ENCODE measurements around the gene RSPO3. TPM values are rescaled to one million over a fixed set of nuclear protein-coding genes. Genes with fewer than 3 reads are reported as not detected.
A peak's percentile ranks its signal among the peaks of the same experiment; 100 is the strongest.

Gene RSPO3
- polyA plus RNA-seq, 1 donor: 4.8 TPM

DNA sequence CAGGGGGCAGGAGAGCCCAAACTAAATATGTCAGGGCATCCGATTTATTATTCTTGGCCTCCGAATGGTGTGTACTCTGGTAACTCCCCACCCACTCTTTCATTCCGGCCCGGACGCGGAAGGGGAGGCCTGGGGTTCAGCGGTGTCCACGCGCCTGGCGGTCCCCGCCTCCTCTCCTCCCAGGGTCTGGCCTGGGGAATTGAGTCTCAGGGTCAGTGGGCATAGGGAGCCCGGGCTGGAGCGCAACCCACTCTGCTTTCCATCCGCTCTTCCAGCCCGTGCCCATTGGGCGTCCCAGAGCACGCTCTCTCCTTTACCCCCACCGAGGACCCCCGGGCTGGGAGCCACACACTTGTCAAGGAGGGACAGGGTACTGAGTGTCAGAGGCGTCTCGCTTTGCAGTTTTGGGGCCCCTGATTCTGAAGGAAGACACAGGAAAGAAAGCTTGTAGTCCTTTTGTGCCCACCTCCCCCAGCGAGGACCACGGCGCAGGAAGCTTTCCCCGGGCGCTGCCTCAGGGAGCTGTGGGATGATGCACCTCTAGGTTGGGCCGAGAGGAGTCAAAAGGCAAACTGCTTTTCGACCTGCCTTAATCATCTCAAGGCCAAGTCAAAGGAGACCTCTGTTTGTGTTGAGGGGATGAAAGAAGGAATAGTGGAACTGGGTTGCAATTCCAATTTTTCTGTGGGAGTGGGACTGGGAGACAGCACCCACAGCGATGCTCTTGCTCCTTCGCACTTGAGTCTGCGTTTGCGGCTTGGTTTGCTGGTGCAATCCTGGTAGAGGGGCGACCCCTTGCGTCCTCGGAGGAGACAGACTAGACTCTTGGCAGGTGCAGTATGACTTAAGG is 2.5 kb downstream of the RSPO3 start:
- Histone ChIP-seq H3K9me3 (ENCODE audit: control insufficient read depth, low read depth, low read length) (peaks cover 8% of the 10 kb centered on the region), H3K27me3 (ENCODE audit: control insufficient read depth, insufficient read depth, low read length) (peaks cover 45% of the 10 kb centered on the region), H3K4me1 (ENCODE audit: control insufficient read depth, insufficient read depth, low read length) (peaks cover 7% of the 10 kb centered on the region), H3K27ac (ENCODE audit: low read length) (no peak overlapping the region), H3K4me3 (ENCODE audit: low read length) (peak overlapping the region; percentile 50), H3K36me3 (ENCODE audit: control insufficient read depth, insufficient read depth, low read length) (no peaks in the 10 kb centered on the region)
- peak; percentile 30 to 53 for DNase-seq
- WGBS (ENCODE audit: insufficient coverage, low lambda C conversion rate): no CpG with 5 or more reads among the region's 35 CpGs

DNA sequence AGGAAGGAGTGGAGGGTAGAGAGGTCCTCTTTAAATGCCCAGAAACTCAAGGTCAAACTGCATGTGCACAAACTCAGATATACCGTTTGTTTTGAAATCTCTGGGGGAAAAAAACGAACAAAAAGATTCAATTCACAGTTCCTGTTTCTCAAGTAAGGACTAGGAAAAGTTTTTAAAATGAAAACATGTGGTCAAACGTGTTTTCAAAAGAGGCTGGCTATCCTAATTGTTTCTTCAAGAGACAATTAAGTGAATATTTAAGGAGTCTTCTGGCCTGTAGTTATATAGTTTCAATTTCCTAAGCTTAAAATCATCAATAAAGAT is 3.1 kb downstream of the RSPO3 start:
- peaks cover 7% of the 10 kb centered on the region for H3K4me1 ChIP-seq (ENCODE audit: control insufficient read depth, insufficient read depth, low read length)
- H3K4me3 ChIP-seq (ENCODE audit: low read length): no peak overlapping the region
- no peak for DNase-seq
- peaks cover 8% of the 10 kb centered on the region for H3K9me3 ChIP-seq (ENCODE audit: control insufficient read depth, low read depth, low read length)
- no peaks in the 10 kb centered on the region for H3K36me3 ChIP-seq (ENCODE audit: control insufficient read depth, insufficient read depth, low read length)
- peaks cover 41% of the 10 kb centered on the region for H3K27me3 ChIP-seq (ENCODE audit: control insufficient read depth, insufficient read depth, low read length)
- no peak overlapping the region for H3K27ac ChIP-seq (ENCODE audit: low read length)
- 14% methylated on average over 2 of the region's 3 CpGs for WGBS (ENCODE audit: insufficient coverage, low lambda C conversion rate)

DNA sequence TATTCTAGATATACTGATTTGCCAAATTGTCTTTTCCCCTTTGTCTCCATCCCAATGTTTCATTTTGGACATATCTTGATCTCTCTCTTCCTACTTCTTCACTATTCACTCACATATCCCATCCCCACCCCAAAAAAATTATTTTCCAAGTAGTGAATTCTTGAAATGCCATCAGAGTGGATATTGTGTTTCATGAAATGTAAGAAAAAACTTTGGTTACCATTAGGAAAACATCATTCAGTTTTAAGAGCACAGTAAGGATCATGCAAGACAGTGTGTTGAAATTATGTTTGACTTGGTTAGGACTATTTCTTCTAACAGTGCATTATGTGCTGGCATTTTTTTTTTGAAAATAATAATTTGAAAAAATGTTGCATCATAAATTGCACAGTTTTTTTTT is 5.7 kb downstream of the RSPO3 start:
- no peak for DNase-seq
- Histone ChIP-seq H3K27me3 (ENCODE audit: control insufficient read depth, insufficient read depth, low read length) (peaks cover 25% of the 10 kb centered on the region), H3K4me3 (ENCODE audit: low read length) (no peak overlapping the region), H3K9me3 (ENCODE audit: control insufficient read depth, low read depth, low read length) (peaks cover 8% of the 10 kb centered on the region), H3K4me1 (ENCODE audit: control insufficient read depth, insufficient read depth, low read length) (peaks cover 6% of the 10 kb centered on the region), H3K36me3 (ENCODE audit: control insufficient read depth, insufficient read depth, low read length) (no peaks in the 10 kb centered on the region), H3K27ac (ENCODE audit: low read length) (no peak overlapping the region)

DNA sequence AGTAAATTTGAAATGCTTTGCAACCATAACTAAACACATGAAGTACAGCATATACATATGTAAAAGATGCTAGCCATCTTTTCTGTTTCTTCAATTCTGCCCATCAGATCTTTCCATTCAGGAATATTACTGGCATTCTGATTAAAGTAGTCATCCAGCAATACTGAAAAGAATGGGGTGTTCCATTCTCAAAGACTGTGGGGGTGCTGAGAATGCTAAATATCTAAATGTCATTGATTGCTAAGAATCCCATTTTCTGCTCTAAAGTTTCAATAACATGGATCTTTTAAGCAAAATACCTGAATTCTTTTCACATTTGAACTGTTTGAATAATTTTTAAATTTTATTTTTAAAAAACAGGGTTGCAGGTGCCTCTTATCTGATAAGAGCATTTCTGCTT is 6.2 kb downstream of the RSPO3 start:
- no peak overlapping the region for H3K4me3 ChIP-seq (ENCODE audit: low read length)
- DNase-seq: no peak
- H3K9me3 ChIP-seq (ENCODE audit: control insufficient read depth, low read depth, low read length): peaks cover 3% of the 10 kb centered on the region
- H3K4me1 ChIP-seq (ENCODE audit: control insufficient read depth, insufficient read depth, low read length): peaks cover 2% of the 10 kb centered on the region
- H3K36me3 ChIP-seq (ENCODE audit: control insufficient read depth, insufficient read depth, low read length): no peaks in the 10 kb centered on the region
- peaks cover 19% of the 10 kb centered on the region for H3K27me3 ChIP-seq (ENCODE audit: control insufficient read depth, insufficient read depth, low read length)
- H3K27ac ChIP-seq (ENCODE audit: low read length): no peak overlapping the region

DNA sequence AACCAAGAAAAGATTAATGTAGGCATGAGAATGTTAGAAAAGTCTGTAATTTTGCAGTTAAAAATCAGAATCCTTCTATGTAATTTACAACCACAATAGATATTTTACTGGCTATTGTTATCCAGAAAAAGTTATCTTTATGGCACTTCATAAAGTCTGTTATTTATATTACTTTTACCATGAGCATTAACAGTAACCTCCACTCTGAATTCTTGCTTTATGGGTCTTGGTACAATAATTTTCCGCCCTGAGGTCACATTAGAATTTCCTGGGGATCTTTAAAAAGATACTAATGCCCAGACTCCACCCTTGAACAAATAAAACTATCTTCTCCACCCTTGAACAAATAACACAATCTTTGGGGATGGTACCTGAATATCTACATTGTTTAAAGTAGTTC is 9.6 kb downstream of the RSPO3 start:
- H3K4me1 ChIP-seq (ENCODE audit: control insufficient read depth, insufficient read depth, low read length): no peaks in the 10 kb centered on the region
- H3K27ac ChIP-seq (ENCODE audit: low read length): no peak overlapping the region
- no peaks in the 10 kb centered on the region for H3K36me3 ChIP-seq (ENCODE audit: control insufficient read depth, insufficient read depth, low read length)
- 60% methylated on average over 1 of the region's 1 CpG for WGBS (ENCODE audit: insufficient coverage, low lambda C conversion rate)
- H3K4me3 ChIP-seq (ENCODE audit: low read length): no peak overlapping the region
- H3K9me3 ChIP-seq (ENCODE audit: control insufficient read depth, low read depth, low read length): no peaks in the 10 kb centered on the region
- DNase-seq: no peak
- H3K27me3 ChIP-seq (ENCODE audit: control insufficient read depth, insufficient read depth, low read length): no peaks in the 10 kb centered on the region

DNA sequence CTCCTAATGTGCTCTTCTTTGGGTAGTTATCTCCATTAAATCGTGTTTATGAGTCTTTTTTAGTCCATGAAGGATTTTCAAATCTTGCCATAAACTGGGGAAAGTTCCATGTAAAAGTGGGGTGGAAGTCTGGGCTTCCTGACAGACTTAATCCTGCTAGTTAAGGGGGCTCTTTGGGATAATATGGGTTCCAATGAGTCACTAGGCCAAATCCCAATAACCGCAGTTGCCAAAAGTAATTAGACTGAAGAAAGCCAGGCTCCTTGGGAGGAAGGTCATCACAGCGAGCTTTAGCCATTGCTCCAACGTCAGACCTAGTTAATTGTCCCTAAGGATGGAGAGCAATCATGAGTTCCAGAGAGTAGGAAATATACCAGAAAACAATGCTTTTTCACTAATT is 10.8 kb downstream of the RSPO3 start:
- H3K27ac ChIP-seq (ENCODE audit: low read length): no peak overlapping the region
- no peaks in the 10 kb centered on the region for H3K36me3 ChIP-seq (ENCODE audit: control insufficient read depth, insufficient read depth, low read length)
- WGBS (ENCODE audit: insufficient coverage, low lambda C conversion rate): no CpG with 5 or more reads among the region's 4 CpGs
- no peaks in the 10 kb centered on the region for H3K27me3 ChIP-seq (ENCODE audit: control insufficient read depth, insufficient read depth, low read length)
- no peaks in the 10 kb centered on the region for H3K9me3 ChIP-seq (ENCODE audit: control insufficient read depth, low read depth, low read length)
- H3K4me1 ChIP-seq (ENCODE audit: control insufficient read depth, insufficient read depth, low read length): no peaks in the 10 kb centered on the region
- no peak overlapping the region for H3K4me3 ChIP-seq (ENCODE audit: low read length)
- no peak for DNase-seq

DNA sequence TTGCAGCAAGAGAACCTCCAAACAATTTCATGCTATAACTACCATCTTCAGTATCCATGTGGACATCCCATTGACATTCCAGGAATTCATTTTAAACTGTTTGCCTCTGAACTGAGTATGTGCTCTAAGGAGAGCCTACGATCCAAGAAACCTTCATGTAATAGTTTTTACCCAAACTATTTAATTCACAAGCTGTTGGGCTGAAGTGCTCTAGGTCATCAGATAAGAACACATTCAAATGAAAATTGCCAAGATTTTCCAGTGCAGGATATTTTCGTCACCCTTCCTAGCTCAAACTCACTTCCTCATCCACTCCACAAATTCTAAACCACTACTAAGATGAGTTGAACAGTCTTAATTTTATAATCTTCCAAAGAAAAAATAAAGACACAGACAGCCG is 12.8 kb downstream of the RSPO3 start:
- WGBS (ENCODE audit: insufficient coverage, low lambda C conversion rate): 88% methylated on average over 1 of the region's 3 CpGs
- H3K27me3 ChIP-seq (ENCODE audit: control insufficient read depth, insufficient read depth, low read length): no peaks in the 10 kb centered on the region
- no peaks in the 10 kb centered on the region for H3K4me1 ChIP-seq (ENCODE audit: control insufficient read depth, insufficient read depth, low read length)
- H3K4me3 ChIP-seq (ENCODE audit: low read length): no peak overlapping the region
- H3K9me3 ChIP-seq (ENCODE audit: control insufficient read depth, low read depth, low read length): no peaks in the 10 kb centered on the region
- H3K27ac ChIP-seq (ENCODE audit: low read length): no peak overlapping the region
- no peaks in the 10 kb centered on the region for H3K36me3 ChIP-seq (ENCODE audit: control insufficient read depth, insufficient read depth, low read length)
- DNase-seq: no peak

DNA sequence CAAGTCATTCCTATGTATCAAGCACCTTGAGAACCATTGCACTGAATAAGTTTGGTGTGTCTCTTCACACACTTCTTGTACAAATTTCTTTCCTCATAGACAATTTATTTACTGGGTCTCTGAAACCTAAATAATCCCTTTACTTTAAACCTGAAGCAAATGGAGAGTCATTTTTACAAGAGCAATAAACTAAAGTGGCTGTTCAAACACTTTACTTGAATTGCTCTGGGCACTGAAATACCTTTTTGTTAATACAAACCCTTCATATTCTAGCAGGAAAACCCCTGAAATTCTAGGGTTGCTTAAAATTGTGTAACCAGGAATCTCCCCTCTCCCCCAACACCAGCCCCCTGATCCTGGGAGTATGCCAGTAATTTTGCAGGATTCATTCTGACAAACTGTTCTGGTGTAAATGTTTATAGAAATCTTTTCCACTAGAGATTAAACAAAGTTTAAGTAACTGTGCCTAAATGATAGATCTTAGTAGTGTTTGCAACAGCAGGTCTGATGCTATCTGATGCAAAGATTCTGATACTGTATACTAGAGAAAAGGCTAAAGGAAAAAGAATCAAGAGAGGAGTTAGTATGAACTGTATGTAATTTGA is 13.4 kb downstream of the RSPO3 start:
- H3K9me3 ChIP-seq (ENCODE audit: control insufficient read depth, low read depth, low read length): no peaks in the 10 kb centered on the region
- H3K27ac ChIP-seq (ENCODE audit: low read length): no peak overlapping the region

DNA sequence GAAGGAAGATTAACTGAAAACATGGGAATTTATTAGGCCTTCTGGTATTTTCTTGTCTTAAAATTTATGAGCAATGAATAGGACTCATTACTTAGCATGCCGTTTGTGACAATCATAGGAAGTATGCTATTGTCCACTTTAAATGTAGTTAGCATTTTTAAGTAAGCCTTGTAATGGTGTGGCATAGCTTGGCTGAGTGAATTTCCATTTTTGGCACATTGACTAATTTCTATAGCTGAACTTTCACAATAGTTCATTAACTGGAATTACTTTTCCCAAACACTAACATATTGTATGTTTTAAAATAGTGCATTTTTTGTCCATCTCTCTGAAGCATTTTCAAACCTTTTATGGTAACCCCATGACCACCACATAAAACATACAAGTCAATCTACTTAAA is 15.7 kb downstream of the RSPO3 start:
- Histone ChIP-seq H3K27ac (ENCODE audit: low read length) (no peak overlapping the region), H3K36me3 (ENCODE audit: control insufficient read depth, insufficient read depth, low read length) (no peaks in the 10 kb centered on the region), H3K9me3 (ENCODE audit: control insufficient read depth, low read depth, low read length) (no peaks in the 10 kb centered on the region), H3K27me3 (ENCODE audit: control insufficient read depth, insufficient read depth, low read length) (no peaks in the 10 kb centered on the region), H3K4me3 (ENCODE audit: low read length) (no peak overlapping the region), H3K4me1 (ENCODE audit: control insufficient read depth, insufficient read depth, low read length) (no peaks in the 10 kb centered on the region)
- DNase-seq: no peak
- whole genome bisulfite sequencing (ENCODE audit: insufficient coverage, low lambda C conversion rate): 50% methylated on average over 1 of the region's 1 CpG

More for the DNA sequence above, 13.4 kb downstream of the RSPO3 start:
- Histone ChIP-seq H3K27me3 (ENCODE audit: control insufficient read depth, insufficient read depth, low read length) (no peaks in the 10 kb centered on the region), H3K4me1 (ENCODE audit: control insufficient read depth, insufficient read depth, low read length) (no peaks in the 10 kb centered on the region), H3K4me3 (ENCODE audit: low read length) (no peak overlapping the region), H3K36me3 (ENCODE audit: control insufficient read depth, insufficient read depth, low read length) (no peaks in the 10 kb centered on the region)
- no peak for DNase-seq

DNA sequence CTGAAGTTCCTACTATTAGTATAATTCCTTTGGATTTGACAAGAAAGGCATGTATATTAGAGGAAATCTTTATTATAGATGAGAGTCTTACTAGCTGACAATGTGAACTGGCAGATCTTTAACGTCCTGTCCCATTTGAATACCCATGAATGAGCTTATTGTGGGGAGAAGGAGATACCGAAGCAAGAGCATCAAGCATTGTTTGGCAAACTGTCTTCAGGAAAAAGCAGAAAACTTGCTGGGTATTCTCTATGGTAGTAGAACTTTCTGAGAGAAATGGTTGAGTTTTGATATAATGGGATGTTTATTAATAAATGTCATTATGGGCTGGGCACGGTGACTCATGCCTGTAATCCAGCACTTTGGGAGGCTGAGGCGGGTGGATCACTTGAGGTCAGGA is 18.3 kb downstream of the RSPO3 start:
- no CpG with 5 or more reads among the region's 4 CpGs for WGBS (ENCODE audit: insufficient coverage, low lambda C conversion rate)
- Histone ChIP-seq H3K27ac (ENCODE audit: low read length) (no peak overlapping the region), H3K4me3 (ENCODE audit: low read length) (no peak overlapping the region), H3K4me1 (ENCODE audit: control insufficient read depth, insufficient read depth, low read length) (no peaks in the 10 kb centered on the region), H3K9me3 (ENCODE audit: control insufficient read depth, low read depth, low read length) (no peaks in the 10 kb centered on the region), H3K27me3 (ENCODE audit: control insufficient read depth, insufficient read depth, low read length) (no peaks in the 10 kb centered on the region), H3K36me3 (ENCODE audit: control insufficient read depth, insufficient read depth, low read length) (no peaks in the 10 kb centered on the region)
- DNase-seq: no peak

DNA sequence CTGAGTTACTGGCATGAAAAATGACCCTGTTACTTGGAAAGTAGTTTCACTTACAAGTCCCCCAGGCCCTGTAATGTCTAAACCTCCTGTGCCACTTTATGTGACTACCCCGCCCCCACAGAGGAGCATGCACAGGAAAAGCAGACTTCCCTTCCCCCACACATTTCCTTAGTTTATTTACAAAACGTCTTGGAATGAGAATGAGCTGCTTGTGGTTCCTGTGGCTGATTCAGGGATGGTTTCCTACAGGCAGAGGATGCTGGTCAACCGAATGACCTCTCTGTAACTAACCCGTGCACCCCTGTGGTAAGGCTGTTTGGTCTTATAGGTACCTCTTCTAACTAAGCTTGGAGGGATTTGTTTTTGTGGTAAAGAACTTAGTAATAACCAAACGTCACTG is 28.5 kb downstream of the RSPO3 start:
- WGBS (ENCODE audit: insufficient coverage, low lambda C conversion rate): 30% methylated on average over 3 of the region's 5 CpGs
- no peaks in the 10 kb centered on the region for H3K27me3 ChIP-seq (ENCODE audit: control insufficient read depth, insufficient read depth, low read length)
- H3K36me3 ChIP-seq (ENCODE audit: control insufficient read depth, insufficient read depth, low read length): no peaks in the 10 kb centered on the region
- no peaks in the 10 kb centered on the region for H3K4me1 ChIP-seq (ENCODE audit: control insufficient read depth, insufficient read depth, low read length)
- no peak overlapping the region for H3K4me3 ChIP-seq (ENCODE audit: low read length)
- no peak overlapping the region for H3K27ac ChIP-seq (ENCODE audit: low read length)
- DNase-seq: peak in 1 of 2 donors; percentile 9
- H3K9me3 ChIP-seq (ENCODE audit: control insufficient read depth, low read depth, low read length): no peaks in the 10 kb centered on the region

All from large intestine (tissue), 3 donors.